Myocyte (in vitro differentiated cells): Measurements from ENCODE around the gene FUT6. TPM values are rescaled to one million over a fixed set of nuclear protein-coding genes. Genes with fewer than 3 reads are reported as not detected.
A peak's percentile ranks its signal among the peaks of the same experiment; 100 is the strongest.

Source experiments
- DNase-seq: peaks from one replicate; pipeline ENCODE4 v3.0.0-alpha.2; 2012; ENCODE audit warnings: low read depth
- total RNA-seq: library from RNA; depleted of rRNA; stranded (reverse); fragments of >200 nt; gene quantifications from 2 replicates; pipeline ENCODE4 v1.2.3, GENCODE V29; 2014

Gene FUT6
- total RNA-seq, 1 donor from 2014 or later = not detected

DNA sequence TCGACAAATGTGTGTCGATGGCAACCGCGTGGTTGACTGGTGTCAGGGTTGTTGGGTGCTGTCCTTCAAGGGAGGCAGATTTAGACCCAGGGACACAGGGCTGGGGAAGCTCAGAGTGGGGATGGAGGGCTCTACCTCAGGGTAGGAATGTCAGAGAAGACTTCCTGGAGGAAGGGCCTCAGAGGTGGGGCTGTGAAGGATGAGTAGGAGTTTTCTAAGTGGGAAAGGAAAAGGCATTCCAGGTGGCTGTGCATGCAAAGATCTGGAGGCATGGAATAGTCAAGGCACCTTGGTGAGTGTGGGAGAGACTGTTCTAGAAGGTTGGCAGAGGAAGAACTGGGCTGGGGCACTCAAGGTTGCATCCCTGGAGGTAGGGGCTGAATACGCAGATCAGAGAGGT is 32.6 kb downstream of the FUT6 start:
- no peak for DNase-seq

- DNase-seq = no peak
Observed at GRCh38 chr19:5806133-5806489, 33.4 kb downstream of the FUT6 start.

DNA sequence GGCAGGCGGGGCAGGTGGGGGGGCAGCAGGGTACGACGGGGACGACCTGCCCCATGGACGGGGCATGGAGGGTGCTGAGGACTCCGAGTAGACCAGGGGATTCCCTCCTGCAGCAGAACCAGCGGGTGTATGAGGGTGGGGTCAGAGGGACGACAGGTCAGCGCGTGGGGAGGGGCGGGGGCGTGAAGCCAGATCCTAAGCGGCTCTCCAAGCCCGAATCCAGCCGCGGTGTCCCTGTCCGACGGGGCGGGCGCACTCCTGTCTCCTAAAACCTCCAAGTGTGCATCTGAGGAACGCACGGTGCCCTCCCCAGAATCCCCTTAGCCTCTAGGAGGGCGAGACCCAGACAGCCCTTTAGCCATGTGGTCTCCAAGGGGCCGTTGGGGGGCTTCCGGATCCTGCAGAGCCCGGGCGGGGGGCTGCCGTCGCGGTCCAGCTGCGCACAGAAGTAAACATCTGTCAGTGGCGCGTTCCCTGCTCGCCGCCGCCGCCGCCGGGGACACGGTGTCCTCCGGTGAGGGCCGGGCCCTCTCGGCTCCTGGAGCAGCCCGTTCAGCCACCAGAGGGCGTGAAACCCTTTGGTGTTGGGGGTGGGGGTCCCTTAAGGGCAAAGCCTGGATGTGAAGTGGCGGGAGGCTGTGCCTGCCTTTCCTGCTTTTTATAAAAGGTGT is 33.9 kb downstream of the FUT6 start:
- peak; percentile 52 for DNase-seq

GRCh38 chr19:5804516-5805461 is 34.7 kb downstream of the FUT6 start, which contains the start of gene NRTN:
NRTN (plus strand) TSS chr19:5805067; CDS start chr19:5824166, 19,099 bp downstream.
- DNase-seq = no peak

- peak; percentile 76 for DNase-seq
Observed at GRCh38 chr19:5803752-5804515, 35.6 kb downstream of the FUT6 start.

DNA sequence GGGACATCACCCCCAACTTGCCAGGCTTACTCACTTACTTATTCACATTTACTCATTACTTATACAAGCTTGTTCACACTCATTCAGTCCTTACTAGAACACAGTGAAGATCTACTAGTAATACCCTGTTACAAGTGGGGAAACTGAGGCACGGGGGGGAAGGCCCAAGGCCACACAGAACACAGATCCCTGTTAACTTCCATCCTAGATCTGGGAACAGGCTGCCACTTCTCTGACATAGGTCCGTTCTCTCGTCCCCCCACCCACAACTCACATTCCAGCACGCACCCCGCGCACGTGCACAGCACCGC is 36.1 kb downstream of the FUT6 start:
- DNase-seq = no peak

DNA sequence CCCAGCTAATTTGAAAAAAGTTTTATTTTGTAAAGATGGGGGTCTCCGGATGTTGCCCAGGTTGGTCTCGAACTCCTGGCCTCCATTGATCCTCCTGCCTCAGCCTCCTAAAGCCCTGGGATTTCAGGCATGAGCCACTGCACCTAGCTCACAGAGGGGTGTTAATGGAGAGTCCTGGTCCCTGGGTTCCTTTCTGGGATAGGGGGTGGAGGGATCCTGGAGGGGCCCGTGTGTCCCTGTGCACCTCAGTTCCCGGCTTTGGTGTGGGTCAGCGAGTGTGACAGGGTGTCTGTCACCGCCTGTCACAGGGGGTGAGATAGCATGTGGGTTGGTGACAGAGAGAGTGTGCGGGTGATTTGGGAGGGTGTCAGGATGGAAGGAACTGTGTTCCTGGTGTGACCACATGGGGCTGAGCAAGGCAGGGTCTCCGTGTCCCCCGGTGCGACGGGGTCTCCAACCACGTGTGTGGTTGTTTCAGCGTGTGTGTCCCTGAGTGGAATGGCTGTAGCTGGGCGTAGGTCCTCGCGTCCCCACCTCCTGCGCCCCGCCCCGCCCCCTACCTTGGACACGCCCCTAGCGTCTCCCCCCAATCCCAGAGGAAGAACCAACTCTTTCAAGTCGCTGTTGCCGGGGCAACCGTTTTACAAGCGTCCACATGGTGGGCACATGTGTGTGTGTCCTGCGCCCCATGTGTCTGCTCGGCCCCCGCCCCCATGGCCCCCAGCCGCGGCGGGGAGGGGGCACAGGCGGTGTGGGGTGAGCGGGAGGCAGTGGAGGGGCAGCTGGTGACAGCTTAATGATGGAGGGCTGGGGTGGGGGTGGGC is 37.5 kb downstream of the FUT6 start:
- no peak for DNase-seq

GRCh38 chr19:5800361-5801270 is 38.9 kb downstream of the FUT6 start:
- no peak for DNase-seq

DNA sequence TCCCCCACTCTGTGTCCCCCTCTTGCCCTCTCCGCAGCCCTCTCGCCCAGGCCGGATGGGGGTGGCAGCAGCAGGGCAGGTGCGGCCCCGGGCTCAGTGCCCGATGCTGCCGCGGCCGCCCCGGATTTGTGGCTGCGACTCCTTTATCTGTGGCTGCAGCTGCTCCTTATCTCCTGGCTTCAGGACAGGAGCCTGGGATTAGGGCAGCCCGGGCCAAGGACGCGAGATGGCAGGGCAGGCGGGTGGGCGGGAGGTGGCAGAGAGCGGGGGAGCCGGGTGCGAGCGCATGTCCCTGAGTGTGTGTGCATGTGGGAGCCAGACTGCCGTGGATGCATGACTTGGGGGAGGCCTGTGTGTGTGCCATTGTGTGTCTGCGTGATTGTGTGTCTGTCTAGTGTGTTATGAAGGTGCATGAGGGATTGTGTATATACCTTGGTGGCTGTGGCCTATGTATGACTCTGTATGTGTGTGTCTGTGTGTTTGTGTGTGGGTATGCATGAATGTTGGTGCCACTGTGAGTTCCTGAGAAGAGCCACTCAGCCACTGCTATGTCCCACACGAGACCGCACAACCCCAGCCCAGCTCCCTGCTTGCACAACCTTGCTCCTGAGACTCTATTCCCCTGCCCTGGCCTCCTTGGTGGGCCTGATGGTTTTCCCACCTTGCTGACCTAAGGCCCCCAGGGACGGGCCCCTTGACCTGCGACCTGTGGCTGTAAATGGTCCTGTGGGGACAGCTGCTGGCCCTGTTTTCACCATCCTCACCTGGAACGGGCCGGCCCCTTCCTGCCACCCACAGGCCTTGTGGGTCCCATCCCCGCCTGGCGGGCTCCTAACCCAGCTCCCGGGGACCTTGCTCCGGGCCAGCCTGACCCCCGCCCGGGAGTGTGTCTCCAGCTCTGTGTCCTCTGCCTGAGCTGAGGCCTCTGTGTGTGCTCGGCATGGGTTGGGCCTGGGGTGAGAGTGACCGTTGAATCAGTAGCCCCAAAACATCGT is 40.0 kb downstream of the FUT6 start:
- peak; percentile 79 for DNase-seq

DNA sequence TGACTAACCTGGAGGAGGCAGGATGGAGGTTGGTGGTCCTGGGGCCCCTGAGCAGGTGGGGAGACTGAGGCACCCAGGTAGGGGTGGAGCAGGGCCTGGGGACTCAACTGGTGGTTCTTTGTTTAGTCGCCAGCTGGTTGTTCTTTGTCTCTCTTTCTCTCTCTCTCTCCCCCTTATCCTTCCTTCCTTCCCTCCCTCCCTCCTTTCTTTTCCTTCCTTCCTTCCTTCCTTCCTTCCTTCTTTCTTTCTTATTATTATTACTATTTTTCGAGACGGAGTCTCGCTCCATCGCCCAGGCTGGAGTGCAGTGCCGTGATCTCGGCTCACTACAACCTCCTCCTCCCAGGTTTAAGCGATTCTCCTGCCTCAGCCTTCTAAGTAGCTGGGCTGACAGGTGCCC is 41.3 kb downstream of the FUT6 start:
- no peak for DNase-seq

DNA sequence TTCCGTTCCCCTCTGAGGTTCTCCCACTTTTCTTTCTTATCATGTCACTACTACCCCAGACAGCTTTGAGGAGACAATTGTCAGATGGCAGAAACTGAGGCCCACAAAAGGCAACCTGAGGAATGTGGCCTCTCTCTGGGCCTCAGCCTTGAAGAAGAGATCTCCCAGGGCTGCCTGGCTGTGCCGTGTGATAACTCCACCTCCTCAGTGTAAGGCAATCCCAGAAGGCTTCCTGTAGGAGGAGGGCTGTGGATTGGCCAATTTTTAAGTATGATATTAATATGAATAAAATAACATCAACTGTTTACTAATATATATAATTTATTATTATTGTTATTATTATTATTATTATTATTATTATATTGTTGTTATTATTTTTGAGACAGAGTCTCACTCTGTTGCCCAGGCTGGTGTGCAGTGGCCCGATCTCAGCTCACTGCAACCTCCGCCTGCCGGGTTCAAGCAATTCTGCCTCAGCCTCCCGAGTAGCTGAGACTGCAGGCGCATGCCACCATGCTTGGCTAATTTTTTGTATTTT is 44.1 kb downstream of the FUT6 start:
- no peak for DNase-seq

GRCh38 chr19:5793188-5793587 is 46.3 kb downstream of the FUT6 start:
- DNase-seq = no peak

DNA sequence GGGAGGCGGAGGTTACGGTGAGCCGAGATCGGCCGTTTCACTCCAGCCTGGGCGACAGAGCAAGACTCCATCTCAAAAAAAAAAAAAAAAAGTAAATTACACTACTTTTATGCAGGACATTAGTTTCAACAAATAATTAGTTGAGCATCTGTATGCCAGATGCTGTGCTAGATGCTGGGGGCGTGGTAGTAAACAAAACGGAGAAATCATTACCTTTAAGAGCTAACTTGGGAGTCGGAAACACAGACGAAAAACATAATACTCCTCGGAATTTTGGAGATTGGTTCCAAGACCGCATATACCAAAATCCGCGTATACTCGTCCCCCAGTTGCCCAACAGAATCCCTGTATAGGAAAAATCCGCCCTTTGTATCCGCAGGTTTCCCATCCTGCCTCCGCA is 47.3 kb downstream of the FUT6 start:
- no peak for DNase-seq

DNA sequence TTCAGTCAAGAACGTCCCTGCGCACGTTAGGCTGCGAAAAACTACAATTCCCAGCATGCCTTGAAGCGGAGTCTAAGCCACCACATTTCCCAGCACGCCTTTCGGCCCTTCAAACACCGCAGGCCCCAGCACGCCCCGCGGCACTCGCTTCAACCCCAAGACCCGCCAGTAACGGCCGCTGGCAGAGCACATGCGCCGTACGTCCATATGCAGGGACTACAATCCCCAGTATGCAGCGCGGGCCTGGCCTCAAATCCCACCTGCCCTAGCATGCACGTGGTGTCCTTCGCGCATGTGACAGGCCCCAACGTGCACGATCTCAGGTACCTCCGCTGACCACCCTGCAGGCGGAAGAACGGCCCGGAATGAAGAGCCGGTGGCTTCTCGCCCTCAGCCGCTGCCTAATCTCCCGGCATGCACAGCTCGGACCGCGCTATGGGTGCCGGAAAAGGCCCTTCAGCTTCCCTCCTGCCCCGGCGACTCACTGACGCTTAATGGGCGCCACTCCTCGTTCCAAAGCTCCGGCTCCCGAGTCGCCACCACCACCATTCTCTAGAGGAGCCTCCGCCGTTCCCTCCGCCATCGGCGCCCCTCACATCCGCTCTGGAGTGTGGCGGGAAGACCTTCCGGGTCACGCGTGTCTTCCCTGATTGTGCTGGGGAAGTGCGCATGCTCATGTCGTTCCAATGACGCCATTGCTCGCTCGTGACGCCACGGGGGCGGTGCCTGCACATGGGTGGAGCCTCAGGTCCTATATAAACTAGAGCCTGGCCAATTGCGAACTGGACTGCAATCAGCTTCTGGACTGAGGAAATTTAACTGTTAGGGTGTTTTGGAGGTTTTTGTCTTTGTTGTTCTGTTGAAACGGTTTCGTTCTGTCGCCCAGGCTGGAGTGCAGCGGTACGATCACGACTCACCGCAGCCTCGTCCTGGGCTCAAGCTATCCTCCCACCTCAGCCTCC is 48.7 kb downstream of the FUT6 start, which contains the start of gene DUS3L:
DUS3L (minus strand) TSS at position 605 of the 962 bp plus-strand sequence; CDS start at position 583, 22 bp downstream.
- peak; percentile 97 for DNase-seq

DNA sequence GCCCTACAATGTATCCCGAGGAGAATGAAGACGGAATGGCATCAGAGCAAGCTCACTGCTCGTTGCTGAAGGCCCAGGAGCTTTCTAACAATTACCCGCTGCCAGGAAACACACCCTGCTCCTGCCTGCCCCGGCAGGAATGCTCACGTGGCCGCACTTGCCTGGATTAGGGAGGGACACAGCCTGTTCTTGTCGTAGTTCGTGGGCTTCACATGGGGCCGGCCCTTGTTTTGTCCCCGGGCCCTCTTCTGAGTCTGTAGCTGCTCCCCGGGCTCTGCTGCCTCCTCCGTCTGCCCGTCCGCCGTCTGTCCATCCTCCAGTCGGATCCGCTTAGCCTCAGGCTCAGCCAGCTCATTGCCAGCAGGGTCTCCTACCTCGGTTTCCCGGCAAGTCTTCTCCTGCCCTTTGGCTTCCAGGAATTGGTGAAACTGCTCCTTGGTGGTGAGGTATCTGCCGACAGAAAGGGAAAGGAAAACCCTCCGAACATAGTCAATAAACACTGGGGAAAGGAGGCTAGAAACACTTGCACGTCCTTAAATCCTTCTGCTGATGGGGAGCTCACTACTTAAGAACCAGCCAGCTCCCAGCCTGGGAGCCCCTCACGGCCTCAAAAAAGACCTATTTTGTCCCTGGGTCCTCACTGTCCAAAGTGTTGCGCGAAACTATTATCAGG is 49.5 kb downstream of the FUT6 start:
- DNase-seq = no peak

GRCh38 chr19:5789351-5789761 is 50.1 kb downstream of the FUT6 start:
- DNase-seq = no peak
